Right lung (tissue), 5 donors: ENCODE measurements around the gene RUBCN. TPM values are rescaled to one million over a fixed set of nuclear protein-coding genes. Genes with fewer than 3 reads are reported as not detected.
"Not testable (repeated sequence)": the region's sequence is repeated elsewhere in the genome, so short reads cannot be mapped to it uniquely, and the experiment has no call there.

Experiments used
- DNase-seq, 2 donors: peaks; one replicate each; pipeline ENCODE4 v3.0.0-alpha.2; 2013
- polyA plus RNA-seq, 5 donors: library from polyadenylated mRNA; unstranded; fragments of 120-200 nt; gene quantifications; one replicate each; pipeline versions ENCODE4 v1.2.1 to v1.2.3, GENCODE V29; 2013; ENCODE audit warnings: inconsistent platforms in 1 of 5, low replicate concordance in 1 of 5; ENCODE audit not compliant: insufficient read length in 5 of 5, insufficient read depth in 1 of 5

Gene RUBCN
- polyA plus RNA-seq, 5 donors: 11.8 to 14.3 (median 13.4) TPM

- no peak for DNase-seq
Observed at GRCh38 chr3:197686899-197687298, 49.8 kb downstream of the RUBCN start.

GRCh38 chr3:197685546-197685945 is 51.2 kb downstream of the RUBCN start:
- DNase-seq: no peak

- no peak for DNase-seq
Observed at GRCh38 chr3:197683191-197683590, 53.5 kb downstream of the RUBCN start.

GRCh38 chr3:197682713-197683112 is 54.0 kb downstream of the RUBCN start:
- no peak for DNase-seq

- no peak for DNase-seq
Observed at GRCh38 chr3:197680955-197681521, 55.7 kb downstream of the RUBCN start.

GRCh38 chr3:197675951-197676350 is 60.8 kb downstream of the RUBCN start:
- peak; percentile 20 to 24 for DNase-seq

- DNase-seq: no peak
Observed at GRCh38 chr3:197675563-197675860, 61.2 kb downstream of the RUBCN start.

- DNase-seq: no peak
Observed at GRCh38 chr3:197674741-197675562, 61.8 kb downstream of the RUBCN start.

GRCh38 chr3:197673170-197673569 is 63.5 kb downstream of the RUBCN start:
- DNase-seq: no peak

- no peak for DNase-seq
Observed at GRCh38 chr3:197670361-197670760, 66.3 kb downstream of the RUBCN start.

GRCh38 chr3:197667968-197668367 is 68.7 kb downstream of the RUBCN start:
- DNase-seq: no peak

GRCh38 chr3:197667293-197667692 is 69.4 kb downstream of the RUBCN start:
- DNase-seq: not testable (repeated sequence)

GRCh38 chr3:197666221-197666842 is 70.4 kb downstream of the RUBCN start:
- not testable (repeated sequence) for DNase-seq

GRCh38 chr3:197665549-197665948 is 71.2 kb downstream of the RUBCN start:
- not testable (repeated sequence) for DNase-seq

GRCh38 chr3:197665142-197665491 is 71.6 kb downstream of the RUBCN start:
- not testable (repeated sequence) for DNase-seq

- DNase-seq: not testable (repeated sequence)
Observed at GRCh38 chr3:197664414-197665141, 72.1 kb downstream of the RUBCN start.

GRCh38 chr3:197663367-197664140 is 73.2 kb downstream of the RUBCN start:
- DNase-seq: not testable (repeated sequence)

- not testable (repeated sequence) for DNase-seq
Observed at GRCh38 chr3:197662352-197662751, 74.4 kb downstream of the RUBCN start.

GRCh38 chr3:197661874-197662273 is 74.8 kb downstream of the RUBCN start:
- not testable (repeated sequence) for DNase-seq

GRCh38 chr3:197661234-197661834 is 75.4 kb downstream of the RUBCN start:
- DNase-seq: not testable (repeated sequence)

- not testable (repeated sequence) for DNase-seq
Observed at GRCh38 chr3:197659701-197660100, 77.0 kb downstream of the RUBCN start.
